Endodermal cell (in vitro differentiated cells): ENCODE results near the gene ITFG2. TPM values are rescaled to one million over a fixed set of nuclear protein-coding genes. Genes with fewer than 3 reads are reported as not detected.

Source experiments
- DNase-seq: peaks from one replicate; pipeline ENCODE4 v3.0.0-alpha.2; 2017
- H3K27ac ChIP-seq: 2 replicates; pipeline ENCODE4 v1.5.1; 2013; ENCODE audit warnings: mild to moderate bottlenecking, low read depth, low read length, moderate library complexity
- H3K27me3 ChIP-seq: 2 replicates; pipeline ENCODE4 v1.6.1; 2013; ENCODE audit warnings: mild to moderate bottlenecking, low read length, moderate library complexity; ENCODE audit not compliant: insufficient read depth, control insufficient read depth, poor library complexity, severe bottlenecking
- H3K36me3 ChIP-seq: 2 replicates; pipeline ENCODE4 v1.7.0; 2013; ENCODE audit warnings: mild to moderate bottlenecking, low read length, moderate library complexity; ENCODE audit not compliant: control insufficient read depth, insufficient read depth
- H3K4me1 ChIP-seq: one replicate; pipeline ENCODE4 v1.7.0; 2013; ENCODE audit warnings: low read length; ENCODE audit not compliant: control insufficient read depth, insufficient read depth
- H3K4me3 ChIP-seq: 2 replicates; pipeline ENCODE4 v1.5.1; 2013; ENCODE audit warnings: mild to moderate bottlenecking, low read length, moderate library complexity
- H3K9ac ChIP-seq: 2 replicates; pipeline ENCODE4 v1.6.1; 2013; ENCODE audit warnings: mild to moderate bottlenecking, low read length, moderate library complexity; ENCODE audit not compliant: poor library complexity, severe bottlenecking; ENCODE audit errors: extremely low read depth
- H3K9me3 ChIP-seq: 2 replicates; pipeline ENCODE4 v1.6.1; 2013; ENCODE audit warnings: mild to moderate bottlenecking, low read length, moderate library complexity; ENCODE audit not compliant: control insufficient read depth
- H3K27ac Mint-ChIP-seq: 2 replicates; pipeline ENCODE4 v1.8.0; 2020; ENCODE audit warnings: mixed read lengths
- H3K27me3 Mint-ChIP-seq: 2 replicates; pipeline ENCODE4 v1.8.0; 2021; ENCODE audit warnings: mild to moderate bottlenecking, mixed read lengths; ENCODE audit not compliant: insufficient read depth
- H3K36me3 Mint-ChIP-seq: 2 replicates; pipeline ENCODE4 v1.8.0; 2020; ENCODE audit warnings: low read depth, mixed read lengths
- H3K4me1 Mint-ChIP-seq: 2 replicates; pipeline ENCODE4 v1.8.0; 2020; ENCODE audit warnings: mixed read lengths
- H3K4me3 Mint-ChIP-seq: 2 replicates; pipeline ENCODE4 v1.8.0; 2020; ENCODE audit warnings: mild to moderate bottlenecking, moderate library complexity, mixed read lengths
- H3K9me3 Mint-ChIP-seq: 2 replicates; pipeline ENCODE4 v1.8.0; 2020; ENCODE audit warnings: mild to moderate bottlenecking, mixed read lengths
- CTCF ChIP-seq: fragments of 200-600 bp; sonication (generic); conservative IDR thresholded peaks from 2 replicates; pipeline ENCODE4 v1.5.0; 2021; ENCODE audit warnings: antibody characterized with exemption, mild to moderate bottlenecking
- WGBS, 2 experiments: methylation state at CpG; one replicate each; pipeline versions ENCODE4 v1.1.5 to v1.1.7; 2013; ENCODE audit warnings: missing lambda C conversion rate in 2 of 2, mixed read lengths in 1 of 2; ENCODE audit not compliant: insufficient coverage in 1 of 2, insufficient read length in 1 of 2; 5-methylcytosine and 5-hydroxymethylcytosine counted together
- total RNA-seq, 2 donors: library from RNA; stranded (reverse); fragmentation: NEBNext Ultra II Directional in 1 of 2; extraction: Animal tissue kit (Norgen Biotek cat#: 25700) in 1 of 2; gene quantifications; 2 replicates in 1 of 2; 3 replicates in 1 of 2; pipeline ENCODE4 v1.2.1, GENCODE V29; 2021

The ITFG2 gene
- total RNA-seq, 2 donors from 2014 or later: 22.5 to 59.5 TPM

- WGBS, 2 experiments: 89% methylated on average over 5 of the region's 5 CpGs; no CpG with 5 or more reads in 1 of the 2 experiments
- DNase-seq: no peak
- Histone ChIP-seq H3K9ac (no peak overlapping the region), H3K9me3 (no peaks in the 10 kb centered on the region), H3K4me3 (no peak overlapping the region), H3K4me1 (no peaks in the 10 kb centered on the region), H3K27ac (no peak overlapping the region), H3K27me3 (no peaks in the 10 kb centered on the region), H3K36me3 (peaks cover 63% of the 10 kb centered on the region)
- Mint-ChIP-seq H3K4me3 (no peak overlapping the region), H3K27me3 (no peaks in the 10 kb centered on the region), H3K9me3 (no peaks in the 10 kb centered on the region), H3K36me3 (peaks cover 74% of the 10 kb centered on the region), H3K4me1 (no peaks in the 10 kb centered on the region), H3K27ac (no peak overlapping the region)
- no peak for TF ChIP-seq CTCF
Observed at GRCh38 chr12:2804393-2805142, 7.9 kb upstream of the ITFG2 start.

GRCh38 chr12:2805143-2805520 is 7.3 kb upstream of the ITFG2 start:
- TF ChIP-seq CTCF: no peak
- H3K4me1 Mint-ChIP-seq: no peaks in the 10 kb centered on the region
- H3K4me3 ChIP-seq: no peak overlapping the region
- H3K36me3 ChIP-seq: peaks cover 57% of the 10 kb centered on the region
- no peak overlapping the region for H3K9ac ChIP-seq
- no peaks in the 10 kb centered on the region for H3K4me1 ChIP-seq
- peaks cover 68% of the 10 kb centered on the region for H3K36me3 Mint-ChIP-seq
- WGBS, 2 experiments: 86 to 95% methylated on average over 1 to 2 of the region's 2 CpGs
- H3K27ac Mint-ChIP-seq: no peak overlapping the region
- no peaks in the 10 kb centered on the region for H3K9me3 ChIP-seq
- no peak overlapping the region for H3K4me3 Mint-ChIP-seq
- no peak overlapping the region for H3K27ac ChIP-seq
- H3K27me3 Mint-ChIP-seq: no peaks in the 10 kb centered on the region
- H3K27me3 ChIP-seq: no peaks in the 10 kb centered on the region
- no peaks in the 10 kb centered on the region for H3K9me3 Mint-ChIP-seq
- no peak for DNase-seq

- WGBS, 2 experiments: 89 to 96% methylated on average over 4 to 6 of the region's 6 CpGs
- Mint-ChIP-seq H3K36me3 (peaks cover 54% of the 10 kb centered on the region), H3K27ac (no peak overlapping the region), H3K27me3 (no peaks in the 10 kb centered on the region), H3K4me3 (no peak overlapping the region), H3K4me1 (no peaks in the 10 kb centered on the region), H3K9me3 (no peaks in the 10 kb centered on the region)
- H3K27me3 ChIP-seq: no peaks in the 10 kb centered on the region
- no peak for DNase-seq
- TF ChIP-seq CTCF: no peak
- H3K36me3 ChIP-seq: peaks cover 42% of the 10 kb centered on the region
- H3K9ac ChIP-seq: no peak overlapping the region
- no peak overlapping the region for H3K27ac ChIP-seq
- H3K9me3 ChIP-seq: no peaks in the 10 kb centered on the region
- H3K4me3 ChIP-seq: no peak overlapping the region
- H3K4me1 ChIP-seq: no peaks in the 10 kb centered on the region
Observed at GRCh38 chr12:2806700-2807099, 5.8 kb upstream of the ITFG2 start.
